Fibroblast of lung (primary cell): ENCODE data around the gene UGGT1.

Experiments
- CTCF ChIP-seq, 2 donors: IDR thresholded peaks in 1 of 2; conservative IDR thresholded peaks in 1 of 2; 1 replicate in 1 of 2; 2 replicates in 1 of 2; pipeline ENCODE4 v1.5.1; 2011 to 2012; ENCODE audit warnings: low read length in 2 of 2, control low read depth in 1 of 2, inconsistent platforms in 1 of 2, low read depth in 1 of 2, mild to moderate bottlenecking in 1 of 2
- EZH2 ChIP-seq: IDR thresholded peaks from 2 replicates; pipeline ENCODE4 v1.5.1; 2012; ENCODE audit warnings: low read length, control low read depth, mild to moderate bottlenecking; ENCODE audit errors: missing control alignments

- TF ChIP-seq CTCF (conservative IDR thresholded peaks at IDR 0.05 in 1 of 2, IDR thresholded peaks at IDR 0.05 in 1 of 2; ENCODE audit: low read depth in 1 of 2, low read length in 2 of 2) (no peak), EZH2 (no peak)
Measured at GRCh38 chr2:128064353-128064752, 26.6 kb upstream of the UGGT1 start.
